CD14-positive monocyte (primary cell): ENCODE data around the gene SLC27A5. TPM values are rescaled to one million over a fixed set of nuclear protein-coding genes. Genes with fewer than 3 reads are reported as not detected.

Source experiments
- DNase-seq, 3 donors: peaks; one replicate each; pipeline ENCODE4 v3.0.0-alpha.2; 2011 to 2022
- H2AFZ ChIP-seq: 2 replicates; pipeline ENCODE4 v1.6.0; 2012; ENCODE audit warnings: mild to moderate bottlenecking, low read depth, low read length, inconsistent platforms; ENCODE audit not compliant: insufficient read depth, poor library complexity, severe bottlenecking
- H3K27ac ChIP-seq, 2 donors: 1 replicate in 1 of 2; 2 replicates in 1 of 2; pipeline ENCODE4 v1.5.1; 2012 to 2013; ENCODE audit warnings: low read length in 2 of 2, control low read depth in 1 of 2, inconsistent platforms in 1 of 2, low read depth in 1 of 2, mild to moderate bottlenecking in 1 of 2
- H3K27me3 ChIP-seq, 2 donors: one replicate each; pipeline versions ENCODE4 v1.6.0 to v1.6.1; 2011 to 2013; ENCODE audit warnings: low read length in 2 of 2; ENCODE audit not compliant: control insufficient read depth in 2 of 2, insufficient read depth in 2 of 2
- H3K36me3 ChIP-seq, 2 donors: replicated peaks in 1 of 2; 1 replicate in 1 of 2; 2 replicates in 1 of 2; pipeline versions ENCODE4 v1.5.1 to v1.6.1; 2012 to 2013; ENCODE audit warnings: low read length in 2 of 2, control low read depth in 1 of 2, inconsistent platforms in 1 of 2, mild to moderate bottlenecking in 1 of 2; ENCODE audit not compliant: insufficient read depth in 2 of 2, control insufficient read depth in 1 of 2
- H3K4me1 ChIP-seq, 2 donors: 1 replicate in 1 of 2; 2 replicates in 1 of 2; pipeline versions ENCODE4 v1.5.1 to v1.6.1; 2012 to 2013; ENCODE audit warnings: low read length in 2 of 2, control low read depth in 1 of 2, inconsistent platforms in 1 of 2, mild to moderate bottlenecking in 1 of 2, moderate library complexity in 1 of 2; ENCODE audit not compliant: insufficient read depth in 2 of 2, control insufficient read depth in 1 of 2
- H3K4me2 ChIP-seq: replicated peaks from 2 replicates; pipeline ENCODE3; 2012; ENCODE audit warnings: low read length, moderate library complexity, mild to moderate bottlenecking; ENCODE audit not compliant: poor library complexity, severe bottlenecking; ENCODE audit errors: extremely low read depth
- H3K4me3 ChIP-seq, 3 experiments: fragments of 200-600 bp in 1 of 3; sonication (generic) in 1 of 3; replicated peaks in 1 of 3; 1 replicate in 2 of 3; 2 replicates in 1 of 3; pipeline ENCODE4 v1.5.1; 2011 to 2013; ENCODE audit warnings: low read length in 3 of 3, mild to moderate bottlenecking in 3 of 3, control low read depth in 2 of 3, low read depth in 2 of 3, inconsistent platforms in 1 of 3, moderate library complexity in 1 of 3
- H3K79me2 ChIP-seq: 2 replicates; pipeline ENCODE4 v1.6.0; 2012; ENCODE audit warnings: mild to moderate bottlenecking, control low read depth, inconsistent platforms, low read length, moderate library complexity; ENCODE audit not compliant: insufficient read depth
- H3K9ac ChIP-seq: 2 replicates; pipeline ENCODE4 v1.6.0; 2017; ENCODE audit warnings: low read length, mild to moderate bottlenecking; ENCODE audit not compliant: insufficient read depth, poor library complexity, severe bottlenecking
- H3K9me3 ChIP-seq, 2 donors: replicated peaks in 1 of 2; 1 replicate in 1 of 2; 2 replicates in 1 of 2; pipeline versions ENCODE4 v1.5.1 to v1.6.1; 2012 to 2013; ENCODE audit warnings: low read length in 2 of 2, control low read depth in 1 of 2; ENCODE audit not compliant: control insufficient read depth in 1 of 2, insufficient read depth in 1 of 2
- H4K20me1 ChIP-seq: 2 replicates; pipeline ENCODE4 v1.6.0; 2012; ENCODE audit warnings: mild to moderate bottlenecking, low read length, control low read depth, moderate library complexity; ENCODE audit not compliant: insufficient read depth
- H3K27ac Mint-ChIP-seq, 7 donors: one replicate each; pipeline ENCODE4 v1.8.0; 2020; ENCODE audit warnings: mild to moderate bottlenecking in 7 of 7, mixed read lengths in 7 of 7, moderate library complexity in 6 of 7, inconsistent platforms in 2 of 7
- H3K27me3 Mint-ChIP-seq, 3 donors: one replicate each; pipeline ENCODE4 v1.8.0; 2021 to 2022; ENCODE audit warnings: low read depth in 3 of 3, mild to moderate bottlenecking in 3 of 3, mixed read lengths in 3 of 3, moderate library complexity in 3 of 3, inconsistent platforms in 1 of 3
- H3K36me3 Mint-ChIP-seq, 2 donors: one replicate each; pipeline ENCODE4 v1.8.0; 2020; ENCODE audit warnings: mixed read lengths in 2 of 2, inconsistent platforms in 1 of 2, mild to moderate bottlenecking in 1 of 2
- H3K4me1 Mint-ChIP-seq: one replicate; pipeline ENCODE4 v1.8.0; 2020; ENCODE audit warnings: mild to moderate bottlenecking, mixed read lengths
- H3K4me3 Mint-ChIP-seq, 2 donors: one replicate each; pipeline ENCODE4 v1.8.0; 2020; ENCODE audit warnings: mild to moderate bottlenecking in 2 of 2, mixed read lengths in 2 of 2, moderate library complexity in 1 of 2
- H3K9me3 Mint-ChIP-seq, 7 donors: one replicate each; pipeline ENCODE4 v1.8.0; 2020 to 2022; ENCODE audit warnings: mixed read lengths in 7 of 7, mild to moderate bottlenecking in 6 of 7, moderate library complexity in 6 of 7, inconsistent platforms in 2 of 7
- WGBS: methylation state at CpG from one replicate; pipeline ENCODE4 v1.1.5; 2013; ENCODE audit warnings: missing lambda C conversion rate; ENCODE audit not compliant: insufficient coverage; 5-methylcytosine and 5-hydroxymethylcytosine counted together
- intact Hi-C, 2 donors: fragments of 100-400 bp; cut with micrococcal nuclease; formaldehyde crosslinking; loops; one replicate each; pipeline versions ENCODE4 v1.15.0 to v1.15.1; 2023
- polyA plus RNA-seq, 3 donors: library from polyadenylated mRNA; depleted of rRNA in 1 of 3; unstranded in 2 of 3; stranded (reverse) in 1 of 3; fragments of 300-500 nt in 2 of 3; fragments of >200 nt in 1 of 3; fragmentation: Illumina TruSeq in 2 of 3; gene quantifications; 1 replicate in 2 of 3; 2 replicates in 1 of 3; pipeline ENCODE4 v1.2.3, GENCODE V29; 2012 to 2021
- TF ChIP-seq, protein P1 (sequence below): fragments of 200-600 bp; IDR thresholded peaks from one replicate; pipeline ENCODE4 v1.8.0; 2022; ENCODE audit warnings: antibody characterized with exemption, mild to moderate bottlenecking

Gene SLC27A5
- polyA plus RNA-seq, 3 donors = 1.5 to 2.9 (median 2.8) TPM

GRCh38 chr19:58555920-58556621 is 44.3 kb upstream of the SLC27A5 start:
- Histone ChIP-seq H3K27me3 (peaks cover 0 to 4% of the 10 kb centered on the region in 2 donors), H3K36me3 (peaks cover 37 to 47% of the 10 kb centered on the region in 2 donors), H3K9ac (no peak overlapping the region), H4K20me1 (peaks cover 20% of the 10 kb centered on the region), H3K79me2 (peaks cover 52% of the 10 kb centered on the region), H3K4me2 (peak overlapping the region; percentile 80), H3K4me3 (peak overlapping the region in 1 of 3 experiments; percentile 95), H3K4me1 (peaks cover 50 to 61% of the 10 kb centered on the region in 2 donors), H2AFZ (no peak overlapping the region), H3K27ac (peak overlapping the region; percentile 95 to 98), H3K9me3 (no peaks in the 10 kb centered on the region)
- TF ChIP-seq, protein P1, sequence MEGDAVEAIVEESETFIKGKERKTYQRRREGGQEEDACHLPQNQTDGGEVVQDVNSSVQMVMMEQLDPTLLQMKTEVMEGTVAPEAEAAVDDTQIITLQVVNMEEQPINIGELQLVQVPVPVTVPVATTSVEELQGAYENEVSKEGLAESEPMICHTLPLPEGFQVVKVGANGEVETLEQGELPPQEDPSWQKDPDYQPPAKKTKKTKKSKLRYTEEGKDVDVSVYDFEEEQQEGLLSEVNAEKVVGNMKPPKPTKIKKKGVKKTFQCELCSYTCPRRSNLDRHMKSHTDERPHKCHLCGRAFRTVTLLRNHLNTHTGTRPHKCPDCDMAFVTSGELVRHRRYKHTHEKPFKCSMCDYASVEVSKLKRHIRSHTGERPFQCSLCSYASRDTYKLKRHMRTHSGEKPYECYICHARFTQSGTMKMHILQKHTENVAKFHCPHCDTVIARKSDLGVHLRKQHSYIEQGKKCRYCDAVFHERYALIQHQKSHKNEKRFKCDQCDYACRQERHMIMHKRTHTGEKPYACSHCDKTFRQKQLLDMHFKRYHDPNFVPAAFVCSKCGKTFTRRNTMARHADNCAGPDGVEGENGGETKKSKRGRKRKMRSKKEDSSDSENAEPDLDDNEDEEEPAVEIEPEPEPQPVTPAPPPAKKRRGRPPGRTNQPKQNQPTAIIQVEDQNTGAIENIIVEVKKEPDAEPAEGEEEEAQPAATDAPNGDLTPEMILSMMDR = no peak
- H3K27me3 Mint-ChIP-seq = peaks cover 3 to 5% (median 4%) of the 10 kb centered on the region in 3 donors
- H3K9me3 Mint-ChIP-seq = peaks cover 0 to 5% (median 0%) of the 10 kb centered on the region in 7 donors
- 96% methylated on average over 8 of the region's 16 CpGs for WGBS
- H3K27ac Mint-ChIP-seq = peak overlapping the region; percentile 82 to 99 (median 97)
- H3K4me1 Mint-ChIP-seq = peaks cover 61% of the 10 kb centered on the region
- intact Hi-C loops = no loop called here
- no peak for DNase-seq
- H3K4me3 Mint-ChIP-seq = peak overlapping the region in 1 of 2 donors; percentile 10
- peaks cover 42 to 47% of the 10 kb centered on the region in 2 donors for H3K36me3 Mint-ChIP-seq

- peak overlapping the region; percentile 95 to 98 for H3K27ac ChIP-seq
- H3K4me3 Mint-ChIP-seq = peak overlapping the region; percentile 92 to 97
- peaks cover 50 to 61% of the 10 kb centered on the region in 2 donors for H3K4me1 ChIP-seq
- H3K9me3 ChIP-seq = no peaks in the 10 kb centered on the region
- H3K4me1 Mint-ChIP-seq = peaks cover 57% of the 10 kb centered on the region
- peaks cover 52% of the 10 kb centered on the region for H3K79me2 ChIP-seq
- H3K9me3 Mint-ChIP-seq = peaks cover 0 to 5% (median 0%) of the 10 kb centered on the region in 7 donors
- H3K36me3 Mint-ChIP-seq = peaks cover 48 to 52% of the 10 kb centered on the region in 2 donors
- H3K27me3 ChIP-seq = no peaks in the 10 kb centered on the region
- H4K20me1 ChIP-seq = peaks cover 26% of the 10 kb centered on the region
- no peaks in the 10 kb centered on the region for H3K27me3 Mint-ChIP-seq
- H3K36me3 ChIP-seq = peaks cover 44 to 54% of the 10 kb centered on the region in 2 donors
- peak overlapping the region; percentile 82 for H2AFZ ChIP-seq
- H3K9ac ChIP-seq = peak overlapping the region; percentile 88
- H3K27ac Mint-ChIP-seq = peak overlapping the region; percentile 96 to 99 (median 98)
- H3K4me2 ChIP-seq = peak overlapping the region; percentile 80
- peak overlapping the region; percentile 10 to 98 (median 92) for H3K4me3 ChIP-seq
- TF ChIP-seq, protein P1 = no peak
- 15% methylated on average over 2 of the region's 4 CpGs for WGBS
- no peak for DNase-seq
- intact Hi-C loops = no loop called here
Measured at GRCh38 chr19:58555369-58555885, 43.6 kb upstream of the SLC27A5 start.
